NCI-H1694 treated with DMSO at 0.1 percent for 48 hours (cell line): ENCODE results near the gene PM20D2.

Experiments used
- DNase-seq: peaks from one replicate; lab custom pipeline; 2025; lab: John Stamatoyannopoulos, UW

Gene PM20D2

DNA sequence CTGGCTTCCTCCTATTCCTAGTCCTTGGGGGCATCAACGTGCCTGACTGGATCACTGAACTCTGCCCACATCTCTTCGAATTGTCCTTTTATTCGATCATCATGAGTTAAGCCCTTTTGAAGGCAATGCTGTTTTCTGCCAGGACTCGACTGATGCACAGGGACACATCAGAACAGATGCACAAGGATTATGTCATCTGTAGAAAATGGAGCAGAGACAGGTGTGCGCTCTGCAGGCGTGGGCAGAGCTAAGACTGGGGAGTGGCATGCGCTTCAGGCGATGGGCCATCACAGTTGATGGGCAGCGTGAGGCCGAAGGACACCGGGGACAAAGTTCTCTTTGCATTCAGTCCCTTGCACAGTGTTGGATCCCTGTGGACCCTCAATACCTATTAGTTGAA is 58.2 kb downstream of the PM20D2 start:
- no peak for DNase-seq

DNA sequence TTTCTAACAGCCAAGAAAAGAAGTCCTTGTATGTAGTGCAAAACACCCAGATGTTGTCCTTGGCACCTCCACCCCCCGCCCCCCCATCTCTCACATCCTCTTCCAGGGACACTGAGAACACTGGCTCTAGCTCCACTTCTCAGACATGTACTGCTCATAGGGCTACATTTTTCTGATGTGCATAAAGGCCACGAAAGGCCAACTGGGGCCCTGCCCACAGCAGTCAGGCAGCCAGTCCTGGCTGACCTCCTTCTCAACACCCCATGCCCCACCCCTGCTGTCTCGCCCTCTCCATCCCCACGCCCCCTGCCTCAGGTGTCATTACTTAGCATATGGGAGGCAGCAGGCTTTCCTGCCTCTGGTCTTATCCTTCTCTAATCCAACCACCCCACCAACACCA is 60.0 kb downstream of the PM20D2 start:
- DNase-seq = no peak

DNA sequence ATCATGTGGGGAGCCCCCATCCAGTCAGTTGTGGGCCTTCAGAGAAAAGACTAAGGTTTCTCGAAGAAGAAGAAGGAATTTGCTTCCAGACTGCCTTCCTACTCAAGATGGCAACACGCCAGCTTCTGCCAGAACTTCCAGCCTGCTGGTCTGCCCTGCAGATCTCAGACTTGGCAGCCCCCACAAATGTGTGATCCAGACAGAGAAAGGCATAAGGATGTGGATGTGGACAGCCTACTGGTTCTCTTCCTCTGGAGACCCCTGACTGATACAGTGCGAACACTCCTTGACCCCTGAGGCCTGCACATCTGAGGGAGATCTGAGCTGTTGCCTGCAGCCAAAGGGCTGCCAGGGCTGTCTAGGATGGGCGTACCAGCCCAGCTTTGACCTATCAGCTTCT is 62.7 kb downstream of the PM20D2 start:
- no peak for DNase-seq

DNA sequence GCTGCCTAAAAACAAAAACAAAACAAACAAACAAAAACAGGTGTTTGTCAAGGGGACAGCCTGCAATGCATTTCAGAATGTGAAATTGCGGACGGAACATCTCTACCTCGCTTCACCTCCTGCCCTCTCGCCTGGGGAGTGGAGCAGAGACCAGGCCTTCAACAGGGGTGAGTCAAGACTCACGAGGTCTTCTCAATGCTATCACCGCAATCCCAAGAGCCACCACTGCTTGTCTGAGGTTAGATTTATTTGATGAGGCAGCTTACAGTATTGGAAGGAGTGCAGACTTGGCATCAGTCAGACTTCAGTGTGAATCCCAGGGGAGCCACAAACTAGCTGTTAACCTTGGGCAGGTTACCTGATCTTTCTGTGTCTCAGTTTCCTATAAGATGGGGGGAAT is 63.6 kb downstream of the PM20D2 start:
- DNase-seq = no peak

DNA sequence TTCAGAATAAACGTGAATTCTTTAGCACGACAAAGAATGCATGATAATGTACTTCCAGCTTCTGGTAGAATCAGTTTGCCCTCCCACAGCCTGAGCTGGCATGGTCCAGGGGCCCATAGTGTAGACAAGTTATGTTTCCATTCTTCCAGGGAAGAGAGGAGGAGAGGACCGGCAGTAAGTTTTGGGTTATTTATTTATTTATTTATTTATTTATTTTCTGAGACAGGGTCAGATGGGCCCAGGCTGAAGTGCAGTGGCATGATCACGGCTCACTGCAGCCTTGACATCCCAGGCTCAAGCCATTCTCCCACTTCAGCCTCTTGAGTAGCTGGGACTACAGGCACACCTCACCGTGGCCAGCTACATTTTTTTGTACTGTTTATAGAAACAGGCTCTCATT is 66.6 kb downstream of the PM20D2 start:
- no peak for DNase-seq

DNA sequence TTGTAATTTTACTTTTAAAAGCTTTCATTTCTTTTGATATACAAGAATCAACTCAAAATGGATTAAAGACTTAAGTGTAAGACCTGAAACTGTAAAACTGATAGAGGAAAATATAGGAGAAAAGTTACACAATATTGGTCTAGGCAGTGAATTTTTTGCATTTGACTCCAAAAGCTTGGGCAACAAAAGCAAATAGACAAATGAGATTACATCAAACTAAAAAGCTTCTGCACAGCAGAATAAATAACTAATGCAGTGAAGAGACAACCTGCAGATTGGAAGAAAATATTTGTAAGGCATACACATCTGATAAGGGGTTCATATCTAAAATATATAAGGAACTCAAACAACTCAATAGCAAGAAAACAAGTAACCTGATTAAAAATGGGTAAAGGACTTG is 68.3 kb downstream of the PM20D2 start:
- no peak for DNase-seq
